Esophagus squamous epithelium (tissue), 5 donors: ENCODE data around the gene IPCEF1. TPM values are rescaled to one million over a fixed set of nuclear protein-coding genes. Genes with fewer than 3 reads are reported as not detected.

Experiments used
- DNase-seq: peaks from one replicate; lab custom pipeline; 2025; lab: John Stamatoyannopoulos, UW
- H3K27ac ChIP-seq, 4 donors: fragments of 200-600 bp; sonication (generic); one replicate each; pipeline ENCODE4 v1.5.1; 2016 to 2019; ENCODE audit warnings: mild to moderate bottlenecking in 1 of 4
- H3K27me3 ChIP-seq, 4 donors: fragments of 200-600 bp; sonication (generic); 1 replicate in 3 of 4; 2 replicates in 1 of 4; pipeline versions ENCODE4 v1.5.1 to v1.6.0; 2017 to 2021; ENCODE audit warnings: antibody characterized with exemption in 1 of 4
- H3K36me3 ChIP-seq, 3 donors: fragments of 200-600 bp; sonication (generic); one replicate each; pipeline ENCODE4 v1.5.1; 2016 to 2019
- H3K4me1 ChIP-seq, 3 donors: fragments of 200-600 bp; sonication (generic); one replicate each; pipeline ENCODE4 v1.5.1; 2017 to 2019
- H3K4me3 ChIP-seq, 4 donors: fragments of 200-600 bp; sonication (generic); 1 replicate in 3 of 4; 2 replicates in 1 of 4; pipeline ENCODE4 v1.5.1; 2016 to 2019; ENCODE audit warnings: mild to moderate bottlenecking in 2 of 4, moderate library complexity in 1 of 4
- H3K9me3 ChIP-seq, 3 donors: fragments of 200-600 bp; sonication (generic); one replicate each; pipeline ENCODE4 v1.5.1; 2016 to 2019
- CTCF ChIP-seq, 6 experiments: fragments of 450-650 bp in 4 of 6; fragments of 200-600 bp in 2 of 6; sonication (generic) in 2 of 6; IDR thresholded peaks; one replicate each; pipeline ENCODE4 v1.5.1; 2016 to 2019; ENCODE audit warnings: antibody characterized with exemption in 6 of 6, mild to moderate bottlenecking in 4 of 6, moderate library complexity in 4 of 6
- POLR2A ChIP-seq, 4 donors: fragments of 450-650 bp; IDR thresholded peaks; one replicate each; pipeline ENCODE4 v1.6.1; 2017; ENCODE audit warnings: antibody characterized with exemption in 4 of 4, mild to moderate bottlenecking in 4 of 4, moderate library complexity in 3 of 4
- WGBS, 2 donors: methylation state at CpG; one replicate each; pipeline ENCODE4 v1.1.5; 2018; 5-methylcytosine and 5-hydroxymethylcytosine counted together
- intact Hi-C: fragments of 100-400 bp; cut with DNase I; formaldehyde crosslinking; loops from one replicate; pipeline ENCODE4 v1.15.0; 2022
- total RNA-seq, 4 donors: library from RNA; depleted of rRNA; stranded (reverse); fragments of >200 nt; gene quantifications; one replicate each; pipeline ENCODE4 v1.1.0, GENCODE V29; 2016
- donor health status: DM: yes; HTN: yes; CAD: no.

IPCEF1 gene
- total RNA-seq, 4 donors from 2014 or later, result 1.8 to 8.1 (median 3.5) TPM

GRCh38 chr6:154218787-154219186 is 137.8 kb downstream of the IPCEF1 start:
- DNase-seq, result no peak
- Histone ChIP-seq H3K27me3 (no peaks in the 10 kb centered on the region), H3K27ac (no peak overlapping the region), H3K4me3 (no peak overlapping the region), H3K36me3 (peaks cover 0 to 5% (median 2%) of the 10 kb centered on the region in 3 donors), H3K9me3 (no peaks in the 10 kb centered on the region), H3K4me1 (no peaks in the 10 kb centered on the region)
- intact Hi-C loops, result no loop called here
- no peak for TF ChIP-seq CTCF (IDR thresholded peaks at IDR 0.05)
- TF ChIP-seq POLR2A (IDR thresholded peaks at IDR 0.05), result no peak
- WGBS, 2 donors, result 74 to 86% methylated on average over 6 of the region's 6 CpGs

GRCh38 chr6:154218301-154218700 is 138.3 kb downstream of the IPCEF1 start:
- peaks cover 0 to 5% (median 2%) of the 10 kb centered on the region in 3 donors for H3K36me3 ChIP-seq
- no peak for DNase-seq
- no peak overlapping the region for H3K27ac ChIP-seq
- no peaks in the 10 kb centered on the region for H3K9me3 ChIP-seq
- intact Hi-C loops, result no loop called here
- H3K27me3 ChIP-seq, result no peaks in the 10 kb centered on the region
- 62 to 64% methylated on average over 6 of the region's 6 CpGs for WGBS, 2 donors
- no peaks in the 10 kb centered on the region for H3K4me1 ChIP-seq
- H3K4me3 ChIP-seq, result no peak overlapping the region
- no peak for TF ChIP-seq POLR2A (IDR thresholded peaks at IDR 0.05)

- no peak for DNase-seq
- intact Hi-C loops, result no loop called here
- 84 to 87% methylated on average over 3 of the region's 3 CpGs for WGBS, 2 donors
- Histone ChIP-seq H3K36me3 (no peaks in the 10 kb centered on the region), H3K9me3 (no peaks in the 10 kb centered on the region), H3K27me3 (no peaks in the 10 kb centered on the region), H3K27ac (no peak overlapping the region), H3K4me1 (peaks cover 0 to 4% (median 0%) of the 10 kb centered on the region in 3 donors), H3K4me3 (no peak overlapping the region)
- TF ChIP-seq POLR2A (IDR thresholded peaks at IDR 0.05) (no peak), CTCF (IDR thresholded peaks at IDR 0.05) (no peak)
These were observed 142.8 kb downstream of the IPCEF1 start for GRCh38 chr6:154213782-154214181.

- no peak for DNase-seq
- H3K27me3 ChIP-seq, result no peaks in the 10 kb centered on the region
- no peak overlapping the region for H3K4me3 ChIP-seq
- peaks cover 0 to 4% (median 0%) of the 10 kb centered on the region in 3 donors for H3K4me1 ChIP-seq
- no peaks in the 10 kb centered on the region for H3K9me3 ChIP-seq
- no peak overlapping the region for H3K27ac ChIP-seq
- no peak for TF ChIP-seq POLR2A (IDR thresholded peaks at IDR 0.05)
- H3K36me3 ChIP-seq, result peaks cover 0 to 6% (median 0%) of the 10 kb centered on the region in 3 donors
- intact Hi-C loops, result no loop called here
These were observed 145.9 kb downstream of the IPCEF1 start for GRCh38 chr6:154210678-154211077.

- intact Hi-C loops, result no loop called here
- Histone ChIP-seq H3K9me3 (no peaks in the 10 kb centered on the region), H3K4me3 (no peak overlapping the region), H3K4me1 (peaks cover 0 to 4% (median 0%) of the 10 kb centered on the region in 3 donors), H3K27me3 (no peaks in the 10 kb centered on the region), H3K27ac (no peak overlapping the region), H3K36me3 (peaks cover 0 to 6% (median 0%) of the 10 kb centered on the region in 3 donors)
- 60 to 67% methylated on average over 3 of the region's 3 CpGs for WGBS, 2 donors
- TF ChIP-seq POLR2A (IDR thresholded peaks at IDR 0.05), result no peak
- no peak for TF ChIP-seq CTCF (IDR thresholded peaks at IDR 0.05)
- no peak for DNase-seq
These were observed 147.0 kb downstream of the IPCEF1 start for GRCh38 chr6:154209555-154209954.

- Histone ChIP-seq H3K36me3 (peaks cover 0 to 6% (median 0%) of the 10 kb centered on the region in 3 donors), H3K4me3 (no peak overlapping the region), H3K4me1 (peaks cover 0 to 4% (median 0%) of the 10 kb centered on the region in 3 donors), H3K27ac (no peak overlapping the region), H3K9me3 (no peaks in the 10 kb centered on the region), H3K27me3 (no peaks in the 10 kb centered on the region)
- DNase-seq, result no peak
- TF ChIP-seq CTCF (IDR thresholded peaks at IDR 0.05), result no peak
- intact Hi-C loops, result no loop called here
- 67 to 75% methylated on average over 4 of the region's 4 CpGs for WGBS, 2 donors
These were observed 149.6 kb downstream of the IPCEF1 start for GRCh38 chr6:154206996-154207395.
